Measurements from ENCODE around the gene GPR137. TPM values are rescaled to one million over a fixed set of nuclear protein-coding genes. Genes with fewer than 3 reads are reported as not detected.
A peak's percentile ranks its signal among the peaks of the same experiment; 100 is the strongest.

The GPR137 gene
- total RNA-seq, 6 experiments from 2014 or later: 13.0 to 21.9 (median 17.8) TPM

DNA sequence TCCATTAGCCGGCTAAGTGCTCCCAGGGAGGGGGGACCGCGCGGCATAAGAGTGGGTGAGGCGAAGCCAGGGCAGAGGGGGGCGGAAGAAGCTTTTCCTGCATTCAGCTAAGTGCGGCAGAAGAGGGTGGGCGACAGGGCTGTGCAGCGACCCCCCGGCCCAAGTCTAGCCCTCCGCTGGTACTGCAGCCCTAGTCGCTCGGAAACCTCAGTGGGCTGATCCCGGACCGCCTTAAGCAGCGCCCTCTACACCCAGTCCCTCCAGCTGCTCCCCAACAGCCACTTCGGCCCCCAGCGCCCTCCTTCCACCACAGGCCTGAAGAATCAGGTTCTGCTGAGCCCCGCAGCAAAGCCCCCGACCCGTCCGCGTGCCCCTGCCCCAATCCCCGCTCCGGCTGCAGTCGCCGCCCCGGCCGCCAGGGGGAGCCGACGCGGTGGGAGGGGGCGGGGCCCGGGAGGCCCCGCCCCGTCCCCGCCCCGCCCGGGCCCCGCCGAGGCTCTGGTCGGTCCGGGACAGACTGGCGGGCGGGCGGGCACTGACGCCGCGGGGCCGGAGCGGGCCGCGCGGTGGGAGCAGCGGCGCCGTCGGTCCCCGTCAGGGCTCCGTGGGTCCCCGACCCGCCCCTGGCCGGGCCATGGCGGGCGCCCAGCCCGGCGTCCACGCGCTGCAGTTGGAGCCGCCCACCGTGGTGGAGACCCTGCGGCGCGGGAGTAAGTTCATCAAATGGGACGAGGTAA lies 34.5 kb upstream of the GPR137 start, which contains the start of gene PLCB3:
Gene PLCB3 (plus strand): TSS at position 515 of the 737 bp plus-strand sequence. CDS start 120 bp downstream, at position 635.
- peak; percentile 56 to 77 (median 62) for ATAC-seq
- DNase-seq: peak in 2 of 3 donors; percentile 74 to 76
- Histone ChIP-seq H3K27ac (peak within 1 kb of the TSS; percentile 44 to 69 (median 63)), H3K9me3 (no peaks in the 10 kb centered on the region), H3K4me1 (peaks cover 0 to 25% (median 12%) of the 10 kb centered on the region in 4 donors), H3K4me3 (peak within 1 kb of the TSS; percentile 72 to 87 (median 85)), H3K27me3 (no peaks in the 10 kb centered on the region), H3K36me3 (no peaks in the 10 kb centered on the region)
- intact Hi-C loops (cut with DNase I): no loop called here
- TF ChIP-seq, protein P1, sequence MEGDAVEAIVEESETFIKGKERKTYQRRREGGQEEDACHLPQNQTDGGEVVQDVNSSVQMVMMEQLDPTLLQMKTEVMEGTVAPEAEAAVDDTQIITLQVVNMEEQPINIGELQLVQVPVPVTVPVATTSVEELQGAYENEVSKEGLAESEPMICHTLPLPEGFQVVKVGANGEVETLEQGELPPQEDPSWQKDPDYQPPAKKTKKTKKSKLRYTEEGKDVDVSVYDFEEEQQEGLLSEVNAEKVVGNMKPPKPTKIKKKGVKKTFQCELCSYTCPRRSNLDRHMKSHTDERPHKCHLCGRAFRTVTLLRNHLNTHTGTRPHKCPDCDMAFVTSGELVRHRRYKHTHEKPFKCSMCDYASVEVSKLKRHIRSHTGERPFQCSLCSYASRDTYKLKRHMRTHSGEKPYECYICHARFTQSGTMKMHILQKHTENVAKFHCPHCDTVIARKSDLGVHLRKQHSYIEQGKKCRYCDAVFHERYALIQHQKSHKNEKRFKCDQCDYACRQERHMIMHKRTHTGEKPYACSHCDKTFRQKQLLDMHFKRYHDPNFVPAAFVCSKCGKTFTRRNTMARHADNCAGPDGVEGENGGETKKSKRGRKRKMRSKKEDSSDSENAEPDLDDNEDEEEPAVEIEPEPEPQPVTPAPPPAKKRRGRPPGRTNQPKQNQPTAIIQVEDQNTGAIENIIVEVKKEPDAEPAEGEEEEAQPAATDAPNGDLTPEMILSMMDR (IDR thresholded peaks at IDR 0.05): peak; percentile 64 to 88 (median 76)
- TF ChIP-seq POLR2A (IDR thresholded peaks at IDR 0.05): peak; percentile 79
- WGBS (ENCODE audit: insufficient coverage, low coverage, low lambda C conversion rate, missing lambda C conversion rate): 4% methylated on average over 17 of the region's 75 CpGs

DNA sequence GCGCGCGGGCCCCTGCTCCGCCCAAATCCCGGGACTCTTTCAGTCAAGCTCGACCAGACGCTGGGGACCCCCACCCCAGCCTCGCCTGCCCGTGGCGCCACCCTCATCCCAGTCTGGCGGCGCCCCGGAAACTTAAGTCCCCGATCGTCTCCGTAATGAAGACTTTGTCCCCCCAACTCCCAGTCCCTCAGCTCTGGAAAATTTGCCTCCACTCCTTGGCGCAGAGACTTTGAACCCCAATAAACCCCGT lies 34.0 kb upstream of the GPR137 start:
- Histone ChIP-seq H3K27me3 (no peaks in the 10 kb centered on the region), H3K4me1 (peaks cover 0 to 25% (median 12%) of the 10 kb centered on the region in 4 donors), H3K27ac (peak overlapping the region; percentile 44 to 69 (median 63)), H3K9me3 (no peaks in the 10 kb centered on the region), H3K36me3 (peaks cover 0 to 5% (median 0%) of the 10 kb centered on the region in 4 donors), H3K4me3 (peak overlapping the region; percentile 72 to 87 (median 85))
- intact Hi-C loops (cut with DNase I): no loop called here
- peak in 1 of 3 donors; percentile 44 for DNase-seq
- TF ChIP-seq POLR2A (IDR thresholded peaks at IDR 0.05): no peak
- TF ChIP-seq, protein P1 (IDR thresholded peaks at IDR 0.05): no peak
- ATAC-seq: no peak
- 7% methylated on average over 2 of the region's 18 CpGs for WGBS (ENCODE audit: insufficient coverage, low coverage, low lambda C conversion rate, missing lambda C conversion rate)

DNA sequence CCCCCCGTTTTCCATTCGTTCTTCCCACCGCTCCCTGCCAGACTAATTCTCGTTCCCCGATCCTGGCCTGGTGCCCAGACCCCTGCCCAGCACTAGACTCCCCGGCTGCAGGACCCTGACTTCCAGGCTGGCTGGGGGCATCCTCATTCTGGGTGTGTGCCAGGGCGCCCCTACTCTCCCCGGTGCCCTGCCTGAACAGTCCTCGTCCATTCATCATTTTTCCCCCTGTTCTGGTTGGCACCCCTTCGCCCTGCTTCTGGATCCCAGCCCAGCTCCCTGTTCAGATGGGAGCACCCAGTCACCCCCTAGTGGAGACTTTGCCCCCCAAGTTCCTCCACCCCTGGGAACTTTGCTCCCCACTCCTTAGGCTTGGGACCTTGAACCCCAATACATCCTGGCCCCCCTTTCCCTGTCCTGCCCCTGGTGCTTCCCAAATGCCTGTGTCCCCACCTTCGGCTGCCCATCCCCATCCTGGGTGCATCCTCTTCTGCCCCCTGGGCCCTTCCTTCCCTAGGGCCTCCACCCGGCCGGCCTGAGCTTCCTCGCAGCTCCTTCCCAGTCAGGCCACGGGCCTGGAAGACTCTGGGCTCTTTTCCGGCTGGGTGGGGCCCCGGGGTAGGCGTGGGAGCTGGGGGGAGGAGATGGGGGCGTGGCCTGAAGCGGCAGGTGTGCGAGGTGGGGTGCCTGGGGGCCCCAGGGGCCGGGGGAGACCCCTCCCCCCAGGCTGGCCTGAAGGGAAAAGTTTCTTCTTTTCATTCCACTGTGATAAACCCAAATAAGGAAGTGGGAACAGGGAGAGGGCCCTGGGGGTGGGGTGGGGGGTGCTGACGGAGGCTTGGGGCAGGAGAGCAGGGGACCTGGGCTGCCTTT lies 33.4 kb upstream of the GPR137 start:
- intact Hi-C loops (cut with DNase I): no loop called here
- H3K4me3 ChIP-seq: peak overlapping the region; percentile 72 to 87 (median 85)
- DNase-seq (peak in 1 of 3 donors; percentile 44), ATAC-seq (peak in 3 of 4 donors; percentile 1 to 16 (median 12))
- no peak for TF ChIP-seq POLR2A (IDR thresholded peaks at IDR 0.05)
- TF ChIP-seq, protein P1 (IDR thresholded peaks at IDR 0.05): no peak
- H3K36me3 ChIP-seq: peaks cover 0 to 5% (median 0%) of the 10 kb centered on the region in 4 donors
- 11% methylated on average over 19 of the region's 23 CpGs for WGBS (ENCODE audit: insufficient coverage, low coverage, low lambda C conversion rate, missing lambda C conversion rate)
- H3K9me3 ChIP-seq: no peaks in the 10 kb centered on the region
- H3K27ac ChIP-seq: peak overlapping the region; percentile 44 to 69 (median 63)
- no peaks in the 10 kb centered on the region for H3K27me3 ChIP-seq
- H3K4me1 ChIP-seq: peaks cover 0 to 25% (median 12%) of the 10 kb centered on the region in 4 donors

DNA sequence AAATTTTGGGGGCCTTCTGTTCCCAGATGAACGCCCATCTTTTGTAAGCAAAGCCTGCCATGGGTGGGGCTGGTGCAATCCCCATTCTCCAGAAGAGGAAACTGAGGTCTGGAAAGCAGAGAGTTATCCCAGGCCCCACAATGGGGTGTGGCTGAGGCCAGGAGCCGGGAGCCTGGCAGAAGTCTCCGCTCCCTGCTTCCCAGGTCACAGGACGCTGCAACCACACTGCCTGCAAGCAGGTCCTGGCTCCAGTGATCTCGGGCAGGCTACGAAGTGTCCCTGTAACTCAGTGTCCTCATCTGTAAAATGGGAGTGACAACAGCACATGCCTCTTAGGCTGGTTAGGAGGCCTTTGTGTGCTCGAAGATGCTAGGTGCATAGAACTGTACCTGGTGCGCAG lies 32.6 kb upstream of the GPR137 start:
- DNase-seq (no peak), ATAC-seq (no peak)
- Histone ChIP-seq H3K36me3 (peaks cover 0 to 5% (median 0%) of the 10 kb centered on the region in 4 donors), H3K27ac (no peak overlapping the region), H3K9me3 (no peaks in the 10 kb centered on the region), H3K27me3 (no peaks in the 10 kb centered on the region), H3K4me3 (no peak overlapping the region), H3K4me1 (peaks cover 0 to 20% (median 10%) of the 10 kb centered on the region in 4 donors)
- TF ChIP-seq, protein P1 (IDR thresholded peaks at IDR 0.05): no peak
- no peak for TF ChIP-seq POLR2A (IDR thresholded peaks at IDR 0.05)
- WGBS (ENCODE audit: insufficient coverage, low coverage, low lambda C conversion rate, missing lambda C conversion rate): 71% methylated on average over 6 of the region's 8 CpGs
- intact Hi-C loops (cut with DNase I): no loop called here

Measured in right lobe of liver (tissue), 6 donors.